ENCODE measurements around the gene CSNK1G2.

CSNK1G2 gene

GRCh38 chr19:1991018-1991913, 50.3 kb downstream of the CSNK1G2 start:
- no peak for DNase-seq

- no peak for DNase-seq
Observed at GRCh38 chr19:1992759-1993260, 51.8 kb downstream of the CSNK1G2 start.

GRCh38 chr19:1997353-1998233, 56.6 kb downstream of the CSNK1G2 start:
- DNase-seq, result no peak

- DNase-seq, result no peak
Observed at GRCh38 chr19:1998712-1999708, 58.0 kb downstream of the CSNK1G2 start.

GRCh38 chr19:1999856-2000515, 59.0 kb downstream of the CSNK1G2 start:
- DNase-seq, result no peak

- DNase-seq, result no peak
Observed at GRCh38 chr19:2003874-2004273, 62.9 kb downstream of the CSNK1G2 start.

GRCh38 chr19:2010135-2010668, 69.2 kb downstream of the CSNK1G2 start:
- DNase-seq, result no peak

GRCh38 chr19:2011169-2011568, 70.2 kb downstream of the CSNK1G2 start:
- DNase-seq, result no peak

GRCh38 chr19:2012941-2013682, 72.1 kb downstream of the CSNK1G2 start:
- DNase-seq, result no peak

GRCh38 chr19:2013683-2013961, 72.7 kb downstream of the CSNK1G2 start:
- DNase-seq, result no peak

- no peak for DNase-seq
Observed at GRCh38 chr19:2014131-2014571, 73.2 kb downstream of the CSNK1G2 start.

- DNase-seq, result peak; percentile 65
Observed at GRCh38 chr19:2014731-2015607, 74.0 kb downstream of the CSNK1G2 start.

- no peak for DNase-seq
Observed at GRCh38 chr19:2015608-2015950, 74.6 kb downstream of the CSNK1G2 start, which contains the start of gene BTBD2. Gene BTBD2 (minus strand): TSS chr19:2015714. CDS start chr19:2015703, 11 bp downstream.

GRCh38 chr19:2016041-2016807, 75.3 kb downstream of the CSNK1G2 start:
- DNase-seq, result peak; percentile 71

GRCh38 chr19:2018752-2019151, 77.8 kb downstream of the CSNK1G2 start:
- no peak for DNase-seq

GRCh38 chr19:2021453-2022140, 80.6 kb downstream of the CSNK1G2 start:
- no peak for DNase-seq

GRCh38 chr19:2022289-2022688, 81.3 kb downstream of the CSNK1G2 start:
- no peak for DNase-seq

- no peak for DNase-seq
Observed at GRCh38 chr19:2026770-2027169, 85.8 kb downstream of the CSNK1G2 start.

All from 8988T (cell line).